ENCODE results near the gene UBE3C. TPM values are rescaled to one million over a fixed set of nuclear protein-coding genes. Genes with fewer than 3 reads are reported as not detected.

Gene UBE3C
- total and polyA plus RNA-seq, 9 of the 15 experiments (the other 6 are each of a cell fraction or from before 2014, with no cell fraction given) = 9.6 to 91.7 (median 75.4) TPM

DNA sequence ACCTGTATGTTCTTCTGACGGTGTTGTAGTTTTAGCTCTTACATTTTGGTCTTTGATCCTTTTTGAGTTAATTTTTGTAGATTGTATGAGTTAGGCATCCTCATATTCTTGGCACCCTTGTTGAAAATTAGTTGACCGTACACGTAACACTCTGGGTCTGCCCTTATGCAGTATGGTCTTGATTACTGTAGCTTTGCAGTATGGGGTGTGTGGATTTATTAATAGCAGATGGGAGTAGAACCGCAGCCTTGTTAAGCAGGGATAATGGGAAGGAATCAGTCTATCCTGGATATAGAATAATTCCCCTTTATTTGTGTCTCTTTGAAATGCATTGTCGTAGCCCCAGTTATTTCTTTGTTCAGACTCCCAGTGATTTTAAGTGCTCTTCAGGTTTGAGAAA is 95.5 kb downstream of the UBE3C start:
- Histone ChIP-seq H3K79me2 (ENCODE audit: control insufficient read depth, insufficient read depth, low read length) (no peaks in the 10 kb centered on the region), H3K9ac (ENCODE audit: insufficient read depth in 1 of 2, low read depth in 2 of 2, low read length in 2 of 2) (no peak overlapping the region), H3K9me1 (ENCODE audit: control insufficient read depth, insufficient read depth, low read length) (no peaks in the 10 kb centered on the region), H3K4me3 (no peak overlapping the region), H4K20me1 (replicated peaks; ENCODE audit: control insufficient read depth, insufficient read depth, low read length) (0 out of 2 replicates have a peak, but pooled peaks cover 4% of the 10 kb centered on the region), H3K27ac (ENCODE audit: extremely low read depth, low read depth, low read length) (no peak overlapping the region), H3K36me3 (ENCODE audit: control insufficient read depth, insufficient read depth, low read length) (peaks cover 93% of the 10 kb centered on the region), H2AFZ (ENCODE audit: low read depth, low read length) (no peak overlapping the region), H3K9me3 (replicated peaks; ENCODE audit: control insufficient read depth, insufficient read depth, low read depth, low read length) (no peaks in the 10 kb centered on the region), H3K27me3 (ENCODE audit: control insufficient read depth in 2 of 2, insufficient read depth in 2 of 2, low read length in 2 of 2) (no peaks in the 10 kb centered on the region), H3K4me1 (replicated peaks in 1 of 2; ENCODE audit: control insufficient read depth in 2 of 2, insufficient read depth in 2 of 2, low read length in 2 of 2) (no peaks in the 10 kb centered on the region), H3K4me2 (ENCODE audit: insufficient read depth, low read length) (no peak overlapping the region)
- DNase-seq (ENCODE audit: extremely low read depth in 1 of 4, low spot score in 3 of 4) (no peak), FAIRE-seq (no peak), ATAC-seq (no peak)
- 81% methylated on average over 5 of the region's 5 CpGs for WGBS (ENCODE audit: insufficient coverage, low coverage, missing lambda C conversion rate)
- CTCF ChIA-PET (ENCODE audit: low intra/inter-chr PET ratio) = no interaction called here
- POLR2A ChIA-PET = interaction anchor here (1.1 to 2.3 kb wide), 3 partner anchors 9 to 64 kb away, joined by 3 to 8 read pairs (median 3); no protein-coding TSS in a partner anchor
- intact Hi-C loops (cut with micrococcal nuclease) = no loop called here
- in situ Hi-C loops (cut with MboI) = no loop called here
- no TSS peak for BruUV-seq (replicated peaks)
- no peak for TF ChIP-seq SMARCA5 (IDR thresholded peaks at IDR 0.05)
- TF ChIP-seq ZFP36 (IDR thresholded peaks at IDR 0.05; ENCODE audit: low read depth, low read length, partially characterized antibody) = no peak
- TF ChIP-seq RBM17 (IDR thresholded peaks at IDR 0.05; ENCODE audit: borderline replicate concordance, low read depth, low read length) = no peak
- TF ChIP-seq CTCFL (IDR thresholded peaks at IDR 0.05; ENCODE audit: borderline replicate concordance, insufficient read depth, low read depth, low read length, poor library complexity, severe bottlenecking) = no peak
- TF ChIP-seq PATZ1 (CRISPR knock-in tag; IDR thresholded peaks at IDR 0.05; ENCODE audit: borderline replicate concordance) = no peak
- no peak for TF ChIP-seq PHF21A (IDR thresholded peaks at IDR 0.05; ENCODE audit: borderline replicate concordance, low read depth)
- no peak for TF ChIP-seq ESRRB (CRISPR knock-in tag; IDR thresholded peaks at IDR 0.05; ENCODE audit: borderline replicate concordance)
- TF ChIP-seq ZKSCAN8 (CRISPR knock-in tag; IDR thresholded peaks at IDR 0.05) = no peak
- TF ChIP-seq TAF7 (tag; IDR thresholded peaks at IDR 0.05) = no peak
- TF ChIP-seq ZNF184 (CRISPR knock-in tag; IDR thresholded peaks at IDR 0.05) = no peak
- TF ChIP-seq ATF2 (CRISPR knock-in tag; IDR thresholded peaks at IDR 0.05) = no peak
- TF ChIP-seq TAF15 (IDR thresholded peaks at IDR 0.05; ENCODE audit: low read depth, low read length) = no peak
- no peak for TF ChIP-seq CEBPZ (IDR thresholded peaks at IDR 0.05; ENCODE audit: borderline replicate concordance, low read depth, low read length)

Data from K562 (cell line).